ENCODE results near the gene KLHDC7B. TPM values are rescaled to one million over a fixed set of nuclear protein-coding genes. Genes with fewer than 3 reads are reported as not detected.

The KLHDC7B gene
- total RNA-seq, 1 experiment from 2014 or later: not detected

- no peak for DNase-seq (ENCODE audit: low read depth)
Observed at GRCh38 chr22:50548040-50548920, 2.6 kb downstream of the KLHDC7B start.

- no peak for DNase-seq (ENCODE audit: low read depth)
Observed at GRCh38 chr22:50548921-50549790, 3.5 kb downstream of the KLHDC7B start.

- DNase-seq (ENCODE audit: low read depth): no peak
Observed at GRCh38 chr22:50550395-50550794, 4.7 kb downstream of the KLHDC7B start.

GRCh38 chr22:50551160-50551752, 5.6 kb downstream of the KLHDC7B start:
- DNase-seq (ENCODE audit: low read depth): no peak

GRCh38 chr22:50553310-50553709, 7.6 kb downstream of the KLHDC7B start:
- DNase-seq (ENCODE audit: low read depth): no peak

- DNase-seq (ENCODE audit: low read depth): no peak
Observed at GRCh38 chr22:50556703-50557102, 11.0 kb downstream of the KLHDC7B start.

- DNase-seq (ENCODE audit: low read depth): no peak
Observed at GRCh38 chr22:50560034-50560433, 14.3 kb downstream of the KLHDC7B start.

- DNase-seq (ENCODE audit: low read depth): no peak
Observed at GRCh38 chr22:50561401-50562358, 16.0 kb downstream of the KLHDC7B start.

- peak; percentile 86 for DNase-seq (ENCODE audit: low read depth)
Observed at GRCh38 chr22:50562523-50563412, 17.1 kb downstream of the KLHDC7B start, which contains the start of gene SYCE3. Gene SYCE3, minus strand, starts transcription at chr22:50562919. Its CDS starts 6,514 bp downstream, at chr22:50556405.

GRCh38 chr22:50563413-50564160, 17.9 kb downstream of the KLHDC7B start:
- DNase-seq (ENCODE audit: low read depth): no peak

GRCh38 chr22:50564289-50564688, 18.6 kb downstream of the KLHDC7B start:
- no peak for DNase-seq (ENCODE audit: low read depth)

GRCh38 chr22:50567721-50568252, 22.1 kb downstream of the KLHDC7B start:
- no peak for DNase-seq (ENCODE audit: low read depth)

GRCh38 chr22:50568626-50569025, 22.9 kb downstream of the KLHDC7B start:
- no peak for DNase-seq (ENCODE audit: low read depth)

GRCh38 chr22:50569041-50569459, 23.4 kb downstream of the KLHDC7B start:
- DNase-seq (ENCODE audit: low read depth): no peak

- DNase-seq (ENCODE audit: low read depth): no peak
Observed at GRCh38 chr22:50569896-50570535, 24.3 kb downstream of the KLHDC7B start.

- DNase-seq (ENCODE audit: low read depth): no peak
Observed at GRCh38 chr22:50570861-50571260, 25.2 kb downstream of the KLHDC7B start.

- DNase-seq (ENCODE audit: low read depth): no peak
Observed at GRCh38 chr22:50571264-50572175, 25.8 kb downstream of the KLHDC7B start.
